ENCODE measurements around the gene BTBD7.

- no peak for TF ChIP-seq CTCF (IDR thresholded peaks at IDR 0.05 in 4 of 5, conservative IDR thresholded peaks at IDR 0.05 in 1 of 5)
- TF ChIP-seq POLR2A (IDR thresholded peaks at IDR 0.05) = no peak
These were observed 92.2 kb downstream of the BTBD7 start for GRCh38 chr14:93240678-93241000.

Measured in gastrocnemius medialis (tissue), 4 donors.